DOHH2 (cell line): ENCODE data around the gene FAM107B.

Experiments used
- H3F3A ChIP-seq: fragments of 200-600 bp; sonication (generic), shearing (Covaris generic); 2 replicates; pipeline ENCODE4 v1.6.0; 2016; ENCODE audit warnings: antibody characterized with exemption, mild to moderate bottlenecking; ENCODE audit not compliant: control insufficient read depth, insufficient read depth
- H3K27ac ChIP-seq: fragments of 200-600 bp; sonication (generic); 2 replicates; pipeline ENCODE4 v1.5.1; 2014; ENCODE audit warnings: low read depth, mild to moderate bottlenecking, low read length, moderate library complexity
- H3K27me3 ChIP-seq: fragments of 200-600 bp; sonication (generic); 2 replicates; pipeline ENCODE4 v1.6.1; 2014; ENCODE audit warnings: mild to moderate bottlenecking, low read length, mixed read lengths; ENCODE audit not compliant: control insufficient read depth
- H3K36me3 ChIP-seq: fragments of 200-600 bp; sonication (generic); 2 replicates; pipeline ENCODE4 v1.6.1; 2014; ENCODE audit warnings: mild to moderate bottlenecking, low read length, moderate library complexity, mixed read lengths; ENCODE audit not compliant: control insufficient read depth
- H3K4me1 ChIP-seq: fragments of 200-600 bp; sonication (generic); 2 replicates; pipeline ENCODE4 v1.6.1; 2014; ENCODE audit warnings: mild to moderate bottlenecking, low read length, mixed read lengths; ENCODE audit not compliant: control insufficient read depth
- H3K4me2 ChIP-seq: fragments of 200-600 bp; sonication (generic); 2 replicates; pipeline ENCODE4 v1.6.0; 2014; ENCODE audit warnings: mild to moderate bottlenecking, low read length, moderate library complexity
- H3K4me3 ChIP-seq: fragments of 200-600 bp; sonication (generic); 2 replicates; pipeline ENCODE4 v1.5.1; 2014; ENCODE audit warnings: mild to moderate bottlenecking, low read length, mixed read lengths
- H3K79me2 ChIP-seq: fragments of 200-600 bp; sonication (generic); 2 replicates; pipeline ENCODE4 v1.6.1; 2014; ENCODE audit warnings: mild to moderate bottlenecking, low read length, mixed read lengths; ENCODE audit not compliant: control insufficient read depth
- H3K9me2 ChIP-seq: fragments of 200-600 bp; sonication (generic); replicated peaks from 2 replicates; pipeline ENCODE4 v1.6.1; 2014; ENCODE audit warnings: mild to moderate bottlenecking, low read length, mixed read lengths; ENCODE audit not compliant: control insufficient read depth
- H3K9me3 ChIP-seq: fragments of 200-600 bp; sonication (generic); 2 replicates; pipeline ENCODE4 v1.6.1; 2014; ENCODE audit warnings: antibody characterized with exemption, low read length, mixed read lengths; ENCODE audit not compliant: control insufficient read depth, insufficient read depth
- H4K20me1 ChIP-seq: fragments of 200-600 bp; sonication (generic); 2 replicates; pipeline ENCODE4 v1.6.0; 2014; ENCODE audit warnings: low read depth, mild to moderate bottlenecking, antibody characterized with exemption, low read length, moderate library complexity; ENCODE audit not compliant: control insufficient read depth, insufficient read depth
- CTCF ChIP-seq: fragments of 200-600 bp; sonication (generic); IDR thresholded peaks from one replicate; pipeline ENCODE4 v1.5.1; 2014; ENCODE audit warnings: antibody characterized with exemption, mild to moderate bottlenecking, low read depth, low read length; ENCODE audit not compliant: poor library complexity, severe bottlenecking
- EZH2phosphoT487 ChIP-seq: fragments of 200-600 bp; sonication (generic); IDR thresholded peaks from 2 replicates; pipeline ENCODE4 v1.6.1; 2017; ENCODE audit warnings: borderline replicate concordance, mild to moderate bottlenecking, antibody characterized with exemption, low read length, moderate library complexity, mixed read lengths

FAM107B gene

GRCh38 chr10:14524691-14525324 lies 249.9 kb downstream of the FAM107B start:
- Histone ChIP-seq H3K36me3 (peaks cover 98% of the 10 kb centered on the region), H3K4me2 (no peak overlapping the region), H4K20me1 (peaks cover 31% of the 10 kb centered on the region)

GRCh38 chr10:14523286-14523685 lies 251.4 kb downstream of the FAM107B start:
- H3K9me2 ChIP-seq = no peaks in the 10 kb centered on the region
- no peaks in the 10 kb centered on the region for H3K4me1 ChIP-seq
- H4K20me1 ChIP-seq = peaks cover 30% of the 10 kb centered on the region
- no peak overlapping the region for H3K4me2 ChIP-seq
- no peak for TF ChIP-seq EZH2phosphoT487
- no peak for TF ChIP-seq CTCF
- H3F3A ChIP-seq = peaks cover 73% of the 10 kb centered on the region
- H3K9me3 ChIP-seq = no peaks in the 10 kb centered on the region
- H3K79me2 ChIP-seq = peaks cover 94% of the 10 kb centered on the region
- H3K36me3 ChIP-seq = peaks cover 98% of the 10 kb centered on the region
- no peaks in the 10 kb centered on the region for H3K27me3 ChIP-seq
- H3K4me3 ChIP-seq = no peak overlapping the region
- no peak overlapping the region for H3K27ac ChIP-seq

More at GRCh38 chr10:14524691-14525324, 249.9 kb downstream of the FAM107B start:
- peaks cover 73% of the 10 kb centered on the region for H3F3A ChIP-seq
- no peaks in the 10 kb centered on the region for H3K9me2 ChIP-seq
- H3K79me2 ChIP-seq = peaks cover 95% of the 10 kb centered on the region
- H3K9me3 ChIP-seq = no peaks in the 10 kb centered on the region
- TF ChIP-seq EZH2phosphoT487 = no peak
- no peak for TF ChIP-seq CTCF
- H3K4me3 ChIP-seq = no peak overlapping the region
- no peaks in the 10 kb centered on the region for H3K4me1 ChIP-seq
- no peaks in the 10 kb centered on the region for H3K27me3 ChIP-seq
- H3K27ac ChIP-seq = no peak overlapping the region

- TF ChIP-seq EZH2phosphoT487 (no peak), CTCF (no peak)
- Histone ChIP-seq H3K4me2 (no peak overlapping the region), H3K27ac (no peak overlapping the region), H3K4me1 (peaks cover 8% of the 10 kb centered on the region), H3K4me3 (no peak overlapping the region), H3K9me3 (no peaks in the 10 kb centered on the region), H3K27me3 (no peaks in the 10 kb centered on the region), H3F3A (peaks cover 71% of the 10 kb centered on the region), H3K36me3 (peaks cover 88% of the 10 kb centered on the region), H3K9me2 (no peaks in the 10 kb centered on the region), H3K79me2 (peaks cover 77% of the 10 kb centered on the region), H4K20me1 (peaks cover 31% of the 10 kb centered on the region)
These were observed 254.9 kb downstream of the FAM107B start for GRCh38 chr10:14519785-14520184.
